ENCODE results near the gene NECAB3.
"Not testable (repeated sequence)": the region's sequence is repeated elsewhere in the genome, so short reads cannot be mapped to it uniquely, and the experiment has no call there.

NECAB3 gene

DNA sequence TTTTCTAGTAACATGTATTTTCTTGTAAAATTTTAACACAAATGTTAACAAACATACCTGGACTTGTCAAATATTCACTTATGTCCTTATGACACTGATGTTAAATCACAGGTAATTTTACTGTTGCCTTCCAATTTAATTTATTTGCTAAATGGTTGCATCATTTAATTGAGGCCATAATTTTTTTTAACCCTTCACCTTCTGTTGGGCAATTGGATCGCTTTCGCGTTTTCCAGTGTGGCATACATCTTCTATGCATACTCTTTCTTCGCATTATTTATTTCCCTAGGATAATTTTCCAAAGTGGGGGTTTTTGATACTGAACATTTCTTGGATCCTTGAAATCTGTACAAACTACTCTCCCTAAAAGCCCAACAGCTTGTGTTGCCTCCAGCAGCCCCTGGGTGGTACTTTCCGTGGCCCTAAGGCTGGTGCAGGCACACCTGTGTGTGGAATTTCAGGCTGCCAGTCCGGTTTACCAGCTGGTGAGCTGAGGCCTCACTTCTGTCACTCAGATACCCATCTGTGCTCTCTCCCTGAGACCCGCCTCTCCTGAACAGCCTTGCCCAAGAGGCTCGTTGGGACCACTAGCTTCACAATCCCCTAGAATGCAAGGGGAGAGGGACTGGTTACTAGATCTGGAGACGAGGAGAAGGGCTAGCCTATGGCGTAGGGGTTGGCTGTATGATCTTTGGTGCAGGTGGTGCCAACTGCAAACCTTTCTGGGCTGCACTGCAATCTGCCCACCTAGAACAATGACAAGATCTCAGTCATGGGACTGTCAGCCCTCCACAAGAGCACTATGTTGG lies 23.3 kb downstream of the NECAB3 start:
- H3K4me3 ChIP-seq (ENCODE audit: low read depth, low read length) = no peak overlapping the region
- TF ChIP-seq, protein P1, sequence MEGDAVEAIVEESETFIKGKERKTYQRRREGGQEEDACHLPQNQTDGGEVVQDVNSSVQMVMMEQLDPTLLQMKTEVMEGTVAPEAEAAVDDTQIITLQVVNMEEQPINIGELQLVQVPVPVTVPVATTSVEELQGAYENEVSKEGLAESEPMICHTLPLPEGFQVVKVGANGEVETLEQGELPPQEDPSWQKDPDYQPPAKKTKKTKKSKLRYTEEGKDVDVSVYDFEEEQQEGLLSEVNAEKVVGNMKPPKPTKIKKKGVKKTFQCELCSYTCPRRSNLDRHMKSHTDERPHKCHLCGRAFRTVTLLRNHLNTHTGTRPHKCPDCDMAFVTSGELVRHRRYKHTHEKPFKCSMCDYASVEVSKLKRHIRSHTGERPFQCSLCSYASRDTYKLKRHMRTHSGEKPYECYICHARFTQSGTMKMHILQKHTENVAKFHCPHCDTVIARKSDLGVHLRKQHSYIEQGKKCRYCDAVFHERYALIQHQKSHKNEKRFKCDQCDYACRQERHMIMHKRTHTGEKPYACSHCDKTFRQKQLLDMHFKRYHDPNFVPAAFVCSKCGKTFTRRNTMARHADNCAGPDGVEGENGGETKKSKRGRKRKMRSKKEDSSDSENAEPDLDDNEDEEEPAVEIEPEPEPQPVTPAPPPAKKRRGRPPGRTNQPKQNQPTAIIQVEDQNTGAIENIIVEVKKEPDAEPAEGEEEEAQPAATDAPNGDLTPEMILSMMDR (IDR thresholded peaks at IDR 0.05; ENCODE audit: borderline replicate concordance, insufficient read depth, low read depth, low read length) = no peak

DNA sequence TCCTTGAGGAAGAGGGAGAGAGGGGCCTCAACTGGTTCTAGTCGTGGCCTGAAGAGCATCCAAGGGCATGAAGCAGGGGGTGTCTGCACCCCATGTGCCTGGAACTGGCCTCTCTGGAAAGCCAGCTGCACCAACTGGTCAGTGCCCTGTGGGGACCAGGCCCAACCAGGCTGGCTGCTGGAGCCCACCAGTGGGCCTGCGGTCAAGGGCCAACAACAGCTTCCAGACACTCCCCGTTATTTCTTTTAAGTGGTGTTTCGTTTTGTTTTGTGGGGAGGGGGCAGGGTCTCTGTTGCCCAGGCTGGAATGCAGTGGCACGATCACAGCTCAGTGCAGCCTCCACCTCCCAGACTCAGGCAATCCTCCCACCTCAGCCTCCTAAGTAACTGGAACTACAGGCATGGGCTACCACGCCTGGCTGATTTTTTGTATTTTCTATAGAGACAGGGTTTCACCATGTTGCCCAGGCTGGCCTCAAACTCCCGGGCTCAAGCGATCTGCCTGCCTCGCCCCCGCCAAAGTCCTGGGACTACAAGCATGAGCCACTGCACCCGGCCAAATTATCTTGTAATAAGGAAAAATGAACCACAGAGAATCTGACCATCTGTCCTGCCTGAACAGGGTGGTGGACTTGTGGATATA lies 24.0 kb downstream of the NECAB3 start:
- H3K4me3 ChIP-seq (ENCODE audit: low read depth, low read length) = no peak overlapping the region
- TF ChIP-seq, protein P1 (IDR thresholded peaks at IDR 0.05; ENCODE audit: borderline replicate concordance, insufficient read depth, low read depth, low read length) = no peak

DNA sequence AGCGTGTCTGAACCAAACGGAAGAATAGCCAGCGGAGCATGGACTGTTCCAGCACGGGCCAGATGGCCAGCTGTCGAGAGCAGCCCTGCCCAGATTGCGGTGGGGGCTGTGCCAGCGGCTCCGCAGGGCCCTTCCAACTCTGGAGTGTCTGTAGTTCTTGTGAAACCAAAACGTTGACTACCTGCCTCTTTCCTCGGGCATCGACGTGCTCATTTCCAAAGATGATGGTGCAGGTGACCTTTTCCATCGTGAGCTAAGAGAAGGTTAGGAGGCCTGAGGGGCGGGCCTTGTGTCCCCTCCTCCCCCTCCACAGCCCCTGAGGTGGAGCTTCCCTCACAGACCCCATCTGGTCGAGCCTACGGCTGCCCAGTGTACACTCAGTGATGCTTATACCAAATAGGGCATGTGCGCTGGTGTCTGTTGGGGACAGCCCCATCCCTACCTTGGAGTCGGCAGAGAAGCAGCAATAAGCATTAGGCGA lies 25.0 kb downstream of the NECAB3 start:
- H3K4me3 ChIP-seq (ENCODE audit: low read depth, low read length) = no peak overlapping the region
- TF ChIP-seq, protein P1 (IDR thresholded peaks at IDR 0.05; ENCODE audit: borderline replicate concordance, insufficient read depth, low read depth, low read length) = no peak

DNA sequence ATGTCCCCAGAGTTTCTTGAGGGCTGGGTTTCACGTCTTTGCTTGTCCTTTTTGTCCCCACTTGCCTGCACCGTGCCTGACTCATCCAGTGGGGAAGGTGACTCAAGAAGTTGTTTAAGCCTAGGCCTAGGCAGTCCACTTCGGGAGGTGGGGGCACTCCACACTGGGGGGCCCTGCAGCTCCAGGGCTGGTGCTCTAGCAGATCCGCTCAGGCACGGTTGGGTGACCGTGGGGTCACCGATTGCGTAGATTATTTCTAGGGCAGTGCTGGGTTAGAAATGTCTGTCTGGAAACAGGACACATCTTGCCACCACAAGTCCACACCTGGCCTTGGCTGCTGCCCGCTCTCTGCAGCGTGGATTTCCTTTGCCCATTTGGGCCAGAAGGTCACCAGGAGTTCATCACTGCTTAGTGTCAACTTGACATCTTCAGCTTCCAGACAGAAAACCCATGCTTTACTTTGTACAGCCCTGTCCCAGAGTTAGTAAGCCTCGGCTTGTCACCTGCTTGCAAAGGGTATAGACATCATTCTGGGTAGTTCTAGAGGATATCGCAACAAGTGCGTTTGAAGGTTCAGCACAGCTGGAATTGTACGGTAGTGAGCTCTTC lies 25.7 kb downstream of the NECAB3 start:
- no peak overlapping the region for H3K4me3 ChIP-seq (ENCODE audit: low read depth, low read length)
- TF ChIP-seq, protein P1 (IDR thresholded peaks at IDR 0.05; ENCODE audit: borderline replicate concordance, insufficient read depth, low read depth, low read length) = no peak

DNA sequence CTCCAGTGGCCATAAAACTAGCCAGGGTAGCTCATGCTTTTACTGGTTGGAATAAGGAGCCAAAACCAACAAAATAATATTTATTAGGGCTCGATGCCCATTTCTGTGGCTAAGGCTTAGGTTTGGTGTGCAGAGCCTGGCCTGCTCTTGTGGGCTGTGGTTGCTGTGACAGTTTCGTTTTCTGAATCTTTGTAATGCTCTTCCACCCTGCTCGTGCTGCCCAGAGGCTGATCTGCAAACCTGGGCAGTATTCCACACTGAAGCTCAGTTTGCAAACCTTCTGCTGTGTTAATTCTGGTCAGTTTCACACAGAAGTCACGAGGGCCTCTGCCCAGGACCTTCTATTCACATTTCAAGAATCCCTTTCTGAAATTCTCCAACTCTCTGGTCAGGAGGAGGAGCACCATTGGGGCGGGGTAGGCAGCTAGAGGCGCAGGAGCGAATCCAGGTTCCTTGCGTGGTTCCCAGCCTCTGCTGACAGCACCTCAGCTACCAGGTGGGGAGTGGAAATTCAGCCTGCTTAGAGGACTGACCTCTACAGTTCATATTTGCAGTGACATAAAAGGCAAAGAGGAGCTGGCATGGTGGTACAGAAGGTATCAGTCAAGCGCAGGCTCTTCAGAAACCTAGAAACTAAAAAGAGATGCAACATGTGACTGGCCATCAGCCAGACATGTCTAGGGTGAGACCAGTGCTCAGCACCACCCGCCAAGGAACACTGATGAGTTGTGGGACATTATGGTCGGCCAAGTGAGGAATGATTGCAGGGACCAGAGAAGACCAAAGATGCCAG lies 26.4 kb downstream of the NECAB3 start:
- TF ChIP-seq, protein P1 (IDR thresholded peaks at IDR 0.05; ENCODE audit: borderline replicate concordance, insufficient read depth, low read depth, low read length) = no peak
- H3K4me3 ChIP-seq (ENCODE audit: low read depth, low read length) = no peak overlapping the region

DNA sequence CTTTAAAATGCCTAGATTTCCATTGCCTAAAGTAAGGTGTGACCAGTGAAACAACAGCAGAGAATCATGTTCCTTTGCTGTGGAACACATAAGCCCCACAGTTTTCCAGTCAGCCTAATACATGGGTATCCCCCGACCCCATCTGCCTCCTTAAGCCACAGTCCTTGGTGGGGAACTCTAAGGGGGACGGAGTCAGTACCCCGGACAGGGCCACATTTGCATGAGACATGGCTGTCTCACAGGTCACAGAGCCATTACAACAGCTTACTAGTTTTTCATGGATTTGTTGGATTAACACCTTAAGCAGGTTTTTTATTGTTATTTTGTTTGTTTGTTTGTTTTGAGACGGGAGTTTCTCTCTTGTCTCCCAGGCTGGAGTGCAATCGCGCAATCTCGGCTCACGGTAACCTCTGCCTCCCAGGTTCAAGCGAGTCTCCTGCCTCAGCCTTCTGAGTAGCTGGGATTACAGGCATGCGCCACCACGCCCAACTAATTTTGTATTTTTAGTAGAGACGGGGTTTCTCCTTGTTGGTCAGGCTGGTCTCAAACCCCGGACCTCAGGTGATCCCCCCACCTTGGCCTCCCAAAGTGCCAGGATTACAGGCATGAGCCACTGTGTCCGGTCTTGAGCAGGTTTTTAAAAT lies 27.1 kb downstream of the NECAB3 start:
- not testable (repeated sequence) for H3K4me3 ChIP-seq (ENCODE audit: low read depth, low read length)

Data from GM12875 (cell line).